ENCODE data around the gene SH3GL3.

The SH3GL3 gene

GRCh38 chr15:83613714-83614113 is 166.6 kb downstream of the SH3GL3 start:
- no peak for TF ChIP-seq ZNF274 (IDR thresholded peaks at IDR 0.05; ENCODE audit: low read depth, low read length)

GRCh38 chr15:83616840-83617239 is 169.7 kb downstream of the SH3GL3 start:
- TF ChIP-seq ZNF274 (IDR thresholded peaks at IDR 0.05; ENCODE audit: low read depth, low read length) = no peak
- no peak overlapping the region for H3K4me3 ChIP-seq (ENCODE audit: low read length)

More at GRCh38 chr15:83613714-83614113, 166.6 kb downstream of the SH3GL3 start:
- no peak overlapping the region for H3K4me3 ChIP-seq (ENCODE audit: low read length)

GRCh38 chr15:83626171-83626802 is 179.1 kb downstream of the SH3GL3 start:
- H3K4me3 ChIP-seq (ENCODE audit: low read length) = no peak overlapping the region
- TF ChIP-seq ZNF274 (IDR thresholded peaks at IDR 0.05; ENCODE audit: low read depth, low read length) = no peak

- H3K4me3 ChIP-seq (ENCODE audit: low read length) = no peak overlapping the region
- TF ChIP-seq ZNF274 (IDR thresholded peaks at IDR 0.05; ENCODE audit: low read depth, low read length) = no peak
These were observed 184.4 kb downstream of the SH3GL3 start for GRCh38 chr15:83631534-83631933.

- no peak for TF ChIP-seq ZNF274 (IDR thresholded peaks at IDR 0.05; ENCODE audit: low read depth, low read length)
- H3K4me3 ChIP-seq (ENCODE audit: low read length) = no peak overlapping the region
These were observed 196.1 kb downstream of the SH3GL3 start for GRCh38 chr15:83643201-83643600.

- TF ChIP-seq ZNF274 (IDR thresholded peaks at IDR 0.05; ENCODE audit: low read depth, low read length) = no peak
- no peak overlapping the region for H3K4me3 ChIP-seq (ENCODE audit: low read length)
These were observed 197.3 kb downstream of the SH3GL3 start for GRCh38 chr15:83644439-83644838.

GRCh38 chr15:83650831-83651230 is 203.7 kb downstream of the SH3GL3 start:
- no peak overlapping the region for H3K4me3 ChIP-seq (ENCODE audit: low read length)
- no peak for TF ChIP-seq ZNF274 (IDR thresholded peaks at IDR 0.05; ENCODE audit: low read depth, low read length)

- TF ChIP-seq ZNF274 (IDR thresholded peaks at IDR 0.05; ENCODE audit: low read depth, low read length) = no peak
- H3K4me3 ChIP-seq (ENCODE audit: low read length) = no peak overlapping the region
These were observed 204.4 kb downstream of the SH3GL3 start for GRCh38 chr15:83651541-83651940.

GRCh38 chr15:83652626-83653204 is 205.6 kb downstream of the SH3GL3 start:
- no peak for TF ChIP-seq ZNF274 (IDR thresholded peaks at IDR 0.05; ENCODE audit: low read depth, low read length)
- H3K4me3 ChIP-seq (ENCODE audit: low read length) = no peak overlapping the region

GRCh38 chr15:83653288-83653638 is 206.1 kb downstream of the SH3GL3 start:
- no peak overlapping the region for H3K4me3 ChIP-seq (ENCODE audit: low read length)
- no peak for TF ChIP-seq ZNF274 (IDR thresholded peaks at IDR 0.05; ENCODE audit: low read depth, low read length)

- no peak within 1 kb of the TSS for H3K4me3 ChIP-seq (ENCODE audit: low read length)
- no peak for TF ChIP-seq ZNF274 (IDR thresholded peaks at IDR 0.05; ENCODE audit: low read depth, low read length)
These were observed 206.7 kb downstream of the SH3GL3 start, which contains the start of gene ADAMTSL3 for GRCh38 chr15:83653639-83654378. Gene ADAMTSL3, plus strand, starts transcription at chr15:83654123. Its CDS starts 1,639 bp downstream, at chr15:83655762.

- H3K4me3 ChIP-seq (ENCODE audit: low read length) = no peak overlapping the region
These were observed 207.5 kb downstream of the SH3GL3 start for GRCh38 chr15:83654379-83655236.

GRCh38 chr15:83655237-83655616 is 208.1 kb downstream of the SH3GL3 start:
- no peak overlapping the region for H3K4me3 ChIP-seq (ENCODE audit: low read length)

More at GRCh38 chr15:83654379-83655236, 207.5 kb downstream of the SH3GL3 start:
- TF ChIP-seq ZNF274 (IDR thresholded peaks at IDR 0.05; ENCODE audit: low read depth, low read length) = no peak

GRCh38 chr15:83656192-83656591 is 209.1 kb downstream of the SH3GL3 start:
- H3K4me3 ChIP-seq (ENCODE audit: low read length) = no peak overlapping the region
- TF ChIP-seq ZNF274 (IDR thresholded peaks at IDR 0.05; ENCODE audit: low read depth, low read length) = no peak

More at GRCh38 chr15:83655237-83655616, 208.1 kb downstream of the SH3GL3 start:
- no peak for TF ChIP-seq ZNF274 (IDR thresholded peaks at IDR 0.05; ENCODE audit: low read depth, low read length)
